Colonic mucosa (tissue), 4 donors: ENCODE results near the gene EDNRA. TPM values are rescaled to one million over a fixed set of nuclear protein-coding genes. Genes with fewer than 3 reads are reported as not detected.

ENCODE experiments used
- DNase-seq: peaks from one replicate; pipeline ENCODE4 v3.0.0-alpha.2; 2020
- H3K27ac ChIP-seq: fragments of 200-600 bp; one replicate; pipeline ENCODE4 v1.8.0; 2021
- H3K27me3 ChIP-seq: fragments of 200-600 bp; one replicate; pipeline ENCODE4 v1.8.0; 2021
- H3K36me3 ChIP-seq: fragments of 200-600 bp; one replicate; pipeline ENCODE4 v1.8.0; 2021
- H3K4me1 ChIP-seq: fragments of 200-600 bp; one replicate; pipeline ENCODE4 v1.8.0; 2021; ENCODE audit warnings: mild to moderate bottlenecking
- H3K4me3 ChIP-seq: fragments of 200-600 bp; one replicate; pipeline ENCODE4 v1.8.0; 2021
- H3K9ac ChIP-seq, 2 donors: one replicate each; pipeline ENCODE4 v1.7.0; 2013; ENCODE audit warnings: control low read depth in 2 of 2, low read depth in 2 of 2, low read length in 2 of 2
- H3K9me3 ChIP-seq: fragments of 200-600 bp; one replicate; pipeline ENCODE4 v1.8.0; 2021
- intact Hi-C: fragments of 100-400 bp; cut with DNase I; formaldehyde crosslinking; loops from one replicate; pipeline ENCODE4 v1.14.1; 2022
- total RNA-seq, 2 donors: library from RNA; stranded (reverse); fragmentation: NEBNext Ultra II Directional in 1 of 2; extraction: Animal tissue kit (Norgen Biotek cat#: 25700) in 1 of 2; gene quantifications; one replicate each; pipeline ENCODE4 v1.2.1, GENCODE V29; 2021
- TF ChIP-seq, protein P1 (sequence below): fragments of 200-600 bp; IDR thresholded peaks from one replicate; pipeline ENCODE4 v1.8.0; 2022; ENCODE audit warnings: antibody characterized with exemption, mild to moderate bottlenecking
- donor health status: healthy.
- donor health status: DM: no; HTN: no; CAD: no.
- donor health status: DM: no; HTN: no; CAD: no.

The EDNRA gene
- total RNA-seq, 2 donors from 2014 or later: 0.91 to 1.8 TPM

DNA sequence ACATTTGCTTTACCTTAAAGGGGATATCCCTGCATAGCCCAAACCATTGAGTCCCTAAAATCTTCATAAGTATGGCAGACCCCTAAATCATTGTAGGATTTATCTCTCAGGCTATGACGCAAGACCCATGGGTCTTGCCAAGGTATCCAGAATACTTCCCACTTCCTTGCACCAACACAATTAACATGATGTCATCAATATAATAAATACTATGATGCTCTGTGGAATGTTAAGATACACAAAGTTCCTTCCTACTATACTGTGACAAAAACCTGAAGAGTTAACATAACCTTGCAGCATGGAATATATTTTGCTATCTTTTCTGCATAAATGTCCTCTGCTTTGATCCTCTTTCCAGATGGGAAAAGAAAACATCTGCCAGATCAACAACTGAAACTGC is 86.4 kb downstream of the EDNRA start:
- H3K36me3 ChIP-seq: no peaks in the 10 kb centered on the region
- no peak for DNase-seq
- H3K9me3 ChIP-seq: no peaks in the 10 kb centered on the region
- intact Hi-C loops: no loop called here
- H3K9ac ChIP-seq: no peak overlapping the region
- no peak overlapping the region for H3K27ac ChIP-seq
- H3K27me3 ChIP-seq: no peaks in the 10 kb centered on the region
- no peak overlapping the region for H3K4me3 ChIP-seq
- TF ChIP-seq, protein P1, sequence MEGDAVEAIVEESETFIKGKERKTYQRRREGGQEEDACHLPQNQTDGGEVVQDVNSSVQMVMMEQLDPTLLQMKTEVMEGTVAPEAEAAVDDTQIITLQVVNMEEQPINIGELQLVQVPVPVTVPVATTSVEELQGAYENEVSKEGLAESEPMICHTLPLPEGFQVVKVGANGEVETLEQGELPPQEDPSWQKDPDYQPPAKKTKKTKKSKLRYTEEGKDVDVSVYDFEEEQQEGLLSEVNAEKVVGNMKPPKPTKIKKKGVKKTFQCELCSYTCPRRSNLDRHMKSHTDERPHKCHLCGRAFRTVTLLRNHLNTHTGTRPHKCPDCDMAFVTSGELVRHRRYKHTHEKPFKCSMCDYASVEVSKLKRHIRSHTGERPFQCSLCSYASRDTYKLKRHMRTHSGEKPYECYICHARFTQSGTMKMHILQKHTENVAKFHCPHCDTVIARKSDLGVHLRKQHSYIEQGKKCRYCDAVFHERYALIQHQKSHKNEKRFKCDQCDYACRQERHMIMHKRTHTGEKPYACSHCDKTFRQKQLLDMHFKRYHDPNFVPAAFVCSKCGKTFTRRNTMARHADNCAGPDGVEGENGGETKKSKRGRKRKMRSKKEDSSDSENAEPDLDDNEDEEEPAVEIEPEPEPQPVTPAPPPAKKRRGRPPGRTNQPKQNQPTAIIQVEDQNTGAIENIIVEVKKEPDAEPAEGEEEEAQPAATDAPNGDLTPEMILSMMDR: no peak
- no peaks in the 10 kb centered on the region for H3K4me1 ChIP-seq

DNA sequence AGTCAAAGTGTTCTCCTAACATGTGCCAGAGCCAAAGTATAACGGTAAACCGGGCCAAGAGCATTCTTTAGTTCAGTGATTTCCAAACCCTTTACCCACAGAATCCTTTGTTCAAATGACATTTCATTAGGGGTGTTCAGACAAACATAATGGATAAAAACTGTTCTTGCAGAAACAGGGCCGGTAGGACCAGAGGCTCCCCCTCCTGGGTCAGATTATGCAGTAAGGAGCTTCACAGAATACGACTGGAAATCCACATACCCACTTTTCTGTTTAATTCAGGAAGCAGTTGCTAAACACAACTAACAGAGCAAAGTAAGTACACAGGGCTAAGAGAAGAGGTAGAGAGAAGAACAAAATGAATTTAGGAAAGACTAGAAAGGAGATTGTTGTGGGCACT is 89.7 kb downstream of the EDNRA start:
- Histone ChIP-seq H3K4me1 (no peaks in the 10 kb centered on the region), H3K27ac (no peak overlapping the region), H3K4me3 (no peak overlapping the region), H3K27me3 (no peaks in the 10 kb centered on the region), H3K9ac (no peak overlapping the region), H3K36me3 (no peaks in the 10 kb centered on the region), H3K9me3 (no peaks in the 10 kb centered on the region)
- TF ChIP-seq, protein P1: no peak
- no peak for DNase-seq
- intact Hi-C loops: no loop called here

DNA sequence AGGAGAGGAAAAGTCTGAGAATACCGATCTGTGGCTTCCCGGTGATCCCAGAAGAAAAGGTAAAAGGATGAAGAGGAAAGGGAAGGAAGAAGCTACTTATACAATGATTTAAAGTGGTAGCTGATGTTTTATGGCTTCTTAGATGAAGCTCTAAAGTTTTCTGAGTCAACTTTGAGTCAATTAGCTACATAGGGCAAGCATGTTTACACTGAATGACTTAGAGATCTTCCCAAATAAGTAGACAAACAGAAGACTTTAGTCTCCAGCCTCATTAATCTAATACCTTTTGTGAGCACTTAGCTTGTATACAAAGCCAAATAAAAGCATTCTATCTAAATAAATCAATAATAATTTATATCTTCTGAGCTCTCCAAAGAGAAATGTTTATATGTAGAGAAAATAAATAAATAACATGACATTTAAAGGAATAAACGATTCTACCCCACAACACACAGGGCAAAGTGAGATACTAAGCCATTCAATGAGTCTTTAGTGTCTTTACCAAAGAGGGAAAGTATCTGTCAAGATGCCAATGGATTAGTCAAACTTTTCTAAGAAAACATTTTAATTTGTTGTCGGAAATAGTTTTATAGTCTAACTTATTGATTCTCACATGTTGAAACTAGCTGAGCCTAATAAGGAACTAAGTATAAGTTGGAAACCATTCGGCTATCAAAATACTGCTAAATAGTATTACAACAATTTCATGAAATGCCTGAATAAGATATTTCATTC is 90.3 kb downstream of the EDNRA start:
- no peak overlapping the region for H3K9ac ChIP-seq
- H3K36me3 ChIP-seq: no peaks in the 10 kb centered on the region
- H3K4me3 ChIP-seq: no peak overlapping the region
- no peak overlapping the region for H3K27ac ChIP-seq
- H3K9me3 ChIP-seq: no peaks in the 10 kb centered on the region
- intact Hi-C loops: no loop called here
- no peaks in the 10 kb centered on the region for H3K27me3 ChIP-seq
- TF ChIP-seq, protein P1: no peak
- H3K4me1 ChIP-seq: no peaks in the 10 kb centered on the region
- no peak for DNase-seq

DNA sequence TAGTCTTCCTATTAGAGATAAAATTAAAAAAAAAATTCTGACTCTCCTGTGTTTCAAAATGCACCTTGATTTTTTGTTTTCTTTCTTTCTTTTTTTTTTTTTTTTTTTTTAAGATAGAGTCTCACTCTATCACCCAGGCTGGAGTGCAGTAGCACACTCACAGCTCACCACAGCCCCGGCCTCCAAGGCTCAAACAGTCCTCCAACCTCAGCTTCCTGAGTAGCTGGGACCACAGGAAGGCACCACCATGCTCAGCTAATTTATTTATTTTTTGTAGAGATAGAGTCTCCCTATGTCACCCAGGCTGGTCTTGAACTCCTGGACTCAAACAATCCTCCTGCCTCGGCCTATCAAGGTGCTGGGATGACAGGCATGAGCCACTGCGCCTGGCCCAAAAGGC is 95.2 kb downstream of the EDNRA start:
- TF ChIP-seq, protein P1: no peak
- intact Hi-C loops: no loop called here
- H3K36me3 ChIP-seq: no peaks in the 10 kb centered on the region
- H3K4me1 ChIP-seq: no peaks in the 10 kb centered on the region
- no peaks in the 10 kb centered on the region for H3K9me3 ChIP-seq
- no peak overlapping the region for H3K4me3 ChIP-seq
- no peak overlapping the region for H3K27ac ChIP-seq
- no peak for DNase-seq
- no peak overlapping the region for H3K9ac ChIP-seq
- H3K27me3 ChIP-seq: no peaks in the 10 kb centered on the region

DNA sequence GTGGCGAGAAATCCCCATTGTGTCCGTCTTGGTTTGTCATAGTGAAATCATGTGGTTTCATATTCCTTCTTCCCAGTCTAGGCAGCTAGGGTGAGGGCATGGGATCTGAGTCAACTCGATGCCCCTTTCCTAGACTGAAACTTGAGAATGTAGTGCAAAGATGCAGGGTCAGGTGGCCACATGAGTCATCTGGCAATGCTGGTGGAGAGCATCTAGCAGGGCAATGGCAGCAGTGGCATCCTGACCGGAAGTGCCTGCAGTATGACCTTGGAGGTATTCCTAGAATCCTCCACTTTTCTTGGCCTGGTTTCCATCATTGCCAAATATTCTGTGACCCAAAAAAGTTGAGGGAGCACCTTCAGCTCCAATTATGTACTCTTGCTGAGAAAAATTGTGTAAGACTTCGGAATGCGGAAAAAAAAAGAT is 97.2 kb downstream of the EDNRA start:
- intact Hi-C loops: no loop called here
- DNase-seq: no peak

More for the DNA sequence above, 97.2 kb downstream of the EDNRA start:
- Histone ChIP-seq H3K9ac (no peak overlapping the region), H3K4me3 (no peak overlapping the region), H3K4me1 (no peaks in the 10 kb centered on the region), H3K27me3 (no peaks in the 10 kb centered on the region), H3K36me3 (no peaks in the 10 kb centered on the region), H3K9me3 (no peaks in the 10 kb centered on the region), H3K27ac (no peak overlapping the region)
- TF ChIP-seq, protein P1: no peak
